Pulmonary artery endothelial cell (primary cell): ENCODE results near the gene ITGA5. TPM values are rescaled to one million over a fixed set of nuclear protein-coding genes. Genes with fewer than 3 reads are reported as not detected.
"Not testable (repeated sequence)": the region's sequence is repeated elsewhere in the genome, so short reads cannot be mapped to it uniquely, and the experiment has no call there.

Experiments
- DNase-seq: peaks from one replicate; pipeline ENCODE4 v3.0.0-alpha.2; 2011; ENCODE audit warnings: low read depth, low spot score
- total RNA-seq: library from RNA; depleted of rRNA; stranded (reverse); fragments of >200 nt; gene quantifications from 2 replicates; pipeline ENCODE4 v1.2.3, GENCODE V29; 2014

ITGA5 gene
- total RNA-seq, 1 donor from 2014 or later: 1,153 TPM

DNA sequence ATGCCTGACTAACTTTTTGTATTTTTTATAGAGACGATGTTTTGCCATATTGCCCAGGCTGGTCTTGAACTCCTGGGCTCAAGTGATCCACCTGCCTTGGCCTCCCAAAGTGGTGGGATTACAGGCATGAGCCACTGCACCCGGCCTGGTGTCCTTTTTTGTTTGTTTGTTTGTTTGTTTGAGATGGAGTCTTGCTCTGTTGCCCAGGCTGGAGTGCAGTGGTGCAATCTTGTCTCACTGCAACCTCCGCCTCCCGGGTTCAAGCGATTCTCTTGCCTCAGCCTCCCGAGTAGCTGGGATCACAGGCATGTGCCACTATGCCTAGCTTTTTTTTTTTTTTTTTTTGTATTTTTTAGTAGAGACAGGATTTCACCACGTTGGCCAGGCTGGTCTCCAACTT, 64.8 kb downstream of the ITGA5 start:
- DNase-seq: not testable (repeated sequence)

DNA sequence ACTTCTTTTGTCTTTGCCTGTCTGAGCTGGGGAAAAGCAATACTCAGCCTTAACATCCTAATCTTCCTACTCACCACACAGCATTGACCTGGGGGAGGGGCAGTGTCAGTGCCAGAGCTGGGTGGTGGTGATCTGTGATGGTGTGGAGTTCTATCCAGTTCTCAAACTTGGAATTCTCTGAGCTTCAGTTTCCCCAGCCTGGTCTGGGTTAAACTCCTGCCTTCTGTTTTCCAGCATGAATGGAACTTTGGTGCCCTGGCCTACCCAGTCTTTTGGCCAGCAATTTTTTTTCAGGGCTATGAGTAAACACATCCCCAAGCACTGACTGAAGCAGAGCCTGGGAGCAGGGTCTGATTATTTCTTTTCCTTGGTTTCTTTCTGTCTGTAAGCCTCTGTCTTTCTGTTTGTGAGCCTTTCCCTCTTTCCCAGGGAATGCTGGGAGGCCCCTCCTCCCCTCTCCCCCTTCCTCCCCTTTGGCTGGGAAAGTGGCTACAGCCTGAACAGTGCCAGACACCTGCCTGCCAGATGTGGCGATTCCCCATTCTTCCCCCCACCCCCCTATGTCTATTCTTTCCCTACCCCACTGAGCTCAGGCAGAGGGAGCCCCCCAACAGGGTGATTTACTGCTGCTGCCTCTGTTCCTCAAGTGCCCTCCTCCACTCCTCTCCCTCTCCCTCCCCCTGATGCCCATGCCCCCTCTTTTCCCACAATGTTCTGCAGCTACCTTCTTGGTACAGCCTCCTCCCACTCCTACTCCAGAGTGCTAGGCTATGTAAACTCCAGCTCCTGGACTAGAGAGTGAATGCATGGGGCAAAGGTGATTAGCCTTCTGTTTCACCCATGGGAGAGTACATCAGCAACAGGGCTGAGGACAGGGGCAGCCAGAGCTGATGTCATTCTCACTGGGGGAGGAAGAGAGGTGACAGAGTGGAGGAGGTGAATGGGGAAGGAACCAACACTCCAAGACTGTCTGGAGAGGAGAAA, 65.9 kb downstream of the ITGA5 start:
- DNase-seq: no peak

DNA sequence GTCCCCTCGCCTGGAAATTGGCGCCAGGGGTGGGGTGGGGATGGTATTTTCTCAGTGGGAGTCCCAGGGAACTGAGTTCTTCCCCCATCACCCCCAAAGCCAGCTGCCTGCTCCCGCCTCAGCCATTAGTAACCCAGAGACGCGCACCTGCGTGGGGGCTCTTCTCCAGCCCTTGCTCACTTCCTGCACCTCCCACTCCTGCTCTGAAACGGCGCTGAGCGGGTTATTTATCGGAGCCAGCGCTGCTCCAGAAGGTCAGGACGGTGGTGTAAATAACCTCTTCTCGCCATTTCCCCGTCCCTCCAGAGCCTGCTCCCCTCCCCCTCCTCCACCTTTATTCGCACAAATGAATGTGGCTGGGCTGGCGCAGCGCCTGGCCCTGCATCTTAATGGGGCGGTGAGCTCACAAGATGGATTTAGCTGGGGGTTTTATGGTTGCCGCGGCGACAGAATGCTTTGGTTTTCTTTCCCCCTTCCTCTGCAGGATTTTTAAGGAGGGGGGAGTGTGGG, 67.0 kb downstream of the ITGA5 start:
- no peak for DNase-seq

DNA sequence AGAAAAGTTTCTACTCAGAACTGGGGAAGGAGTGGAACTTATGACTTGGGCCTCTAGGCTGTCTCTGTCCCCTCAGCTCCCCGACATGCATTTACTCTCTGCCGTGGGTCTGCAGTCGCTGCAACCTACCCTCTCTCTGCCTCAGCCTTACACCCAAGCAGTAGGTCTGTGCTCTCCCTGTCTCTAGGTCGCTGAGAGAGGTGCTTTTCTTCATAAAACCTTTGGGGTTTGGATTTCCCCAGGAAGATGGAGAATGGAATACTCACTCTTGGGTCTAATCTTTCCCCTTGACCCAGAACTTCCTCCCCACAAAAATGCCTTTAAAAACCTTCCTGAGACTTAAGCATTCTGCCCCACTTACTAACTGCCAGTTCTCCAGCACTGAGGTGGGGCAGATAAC, 67.7 kb downstream of the ITGA5 start:
- DNase-seq: no peak

DNA sequence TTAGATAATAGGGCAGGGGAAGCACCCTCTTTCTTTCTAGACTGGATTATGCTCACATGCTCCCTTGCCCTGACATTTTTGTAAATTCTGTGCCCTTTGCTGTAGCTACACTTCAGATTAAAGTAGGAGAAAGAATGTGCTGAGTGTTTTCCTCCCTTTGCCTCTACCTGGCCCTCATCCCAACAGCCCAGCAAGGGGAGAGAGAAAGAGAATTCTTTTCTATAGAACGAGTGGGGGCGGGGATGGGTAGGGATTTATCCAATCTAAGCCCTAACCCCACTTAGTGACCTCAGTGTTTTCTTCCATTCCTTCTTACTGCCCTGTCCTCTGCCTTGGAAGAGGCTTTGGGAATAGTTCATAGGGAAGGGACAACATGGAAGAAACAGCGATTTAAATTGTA, 68.3 kb downstream of the ITGA5 start:
- no peak for DNase-seq

DNA sequence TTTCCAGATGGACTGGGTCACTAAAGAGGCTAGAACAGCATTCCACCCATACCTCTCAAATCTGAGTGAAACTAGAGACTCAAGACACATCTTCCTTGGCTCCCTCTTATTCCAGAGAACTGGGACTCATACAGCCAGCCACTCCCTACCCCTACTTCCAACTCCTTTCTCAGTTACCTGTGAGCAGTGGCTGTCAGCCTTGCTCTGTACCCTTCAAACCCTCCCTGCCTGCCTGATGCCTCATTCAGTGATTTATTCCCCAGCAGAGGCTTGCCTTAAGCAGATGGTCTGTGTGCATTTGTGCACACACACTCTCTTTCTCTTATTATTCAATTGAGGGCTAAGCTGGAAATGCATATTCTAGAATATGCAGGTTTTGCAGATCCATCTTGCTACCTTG, 69.4 kb downstream of the ITGA5 start:
- DNase-seq: no peak

DNA sequence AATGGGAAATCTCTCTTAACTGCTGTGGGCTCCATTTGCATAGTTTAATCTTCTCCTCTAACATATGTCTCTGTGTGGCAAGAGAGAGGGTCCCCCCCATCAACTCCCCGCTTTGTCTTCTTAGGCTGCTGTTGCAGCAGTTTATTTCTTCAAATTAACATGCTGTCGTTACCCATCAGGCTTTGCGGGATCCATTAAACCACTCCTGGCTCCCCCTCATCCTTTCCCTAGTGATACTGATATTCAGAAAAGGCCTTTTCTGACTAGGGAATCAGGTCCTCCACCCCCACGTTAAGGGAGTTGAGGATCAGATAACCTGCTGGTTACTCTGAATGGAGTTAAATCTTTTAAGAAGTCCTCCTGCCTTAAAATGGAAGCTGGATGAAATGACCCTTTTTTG, 70.0 kb downstream of the ITGA5 start:
- no peak for DNase-seq

Other genes with a start within 250 kb of the ITGA5 start
- 19.4 and 20.6 TPM in 2 replicates for gene SMUG1, start 230.3 kb downstream of the ITGA5 start, total RNA-seq
- 36.4 and 42.9 TPM in 2 replicates for gene CBX5, start 139.1 kb downstream of the ITGA5 start, total RNA-seq
- gene HNRNPA1, start 138.5 kb downstream of the ITGA5 start, total RNA-seq: 569 and 659 TPM in 2 replicates
- not detected in 2 replicates for gene NFE2, start 118.3 kb downstream of the ITGA5 start, total RNA-seq
- gene COPZ1, start 94.1 kb downstream of the ITGA5 start, total RNA-seq: 108 and 131 TPM in 2 replicates
- gene GPR84, start 54.8 kb downstream of the ITGA5 start, total RNA-seq: not detected in 2 replicates
- 0.74 and 0.79 TPM in 2 replicates for gene ZNF385A, start 34.5 kb downstream of the ITGA5 start, total RNA-seq
- gene GTSF1, start 54.3 kb upstream of the ITGA5 start, total RNA-seq: not detected in 2 replicates
- gene NCKAP1L, start 78.5 kb upstream of the ITGA5 start, total RNA-seq: under 0.01 and 0.26 TPM in 2 replicates
- gene PDE1B, start 130.3 kb upstream of the ITGA5 start, total RNA-seq: not detected in 2 replicates
- not detected in 2 replicates for gene PPP1R1A, start 169.4 kb upstream of the ITGA5 start, total RNA-seq
- not detected in 2 replicates for gene LACRT, start 215.6 kb upstream of the ITGA5 start, total RNA-seq
- gene DCD, start 229.1 kb upstream of the ITGA5 start, total RNA-seq: not detected in 2 replicates